Heart right ventricle (tissue), 16 donors: ENCODE measurements around the gene ANO2. TPM values are rescaled to one million over a fixed set of nuclear protein-coding genes. Genes with fewer than 3 reads are reported as not detected.

Experiments used
- ATAC-seq, 8 donors: fragments of 200-7000 bp; cut with Tn5 transposase; one replicate each; pipeline ENCODE4 v1.9.1; 2020; ENCODE audit warnings: mild to moderate bottlenecking in 8 of 8, moderate library complexity in 8 of 8, moderate number of reproducible peaks in 1 of 8
- DNase-seq, 2 donors: peaks; one replicate each; pipeline ENCODE4 v3.0.0-alpha.2; 2020
- H3K27ac ChIP-seq, 10 donors: fragments of 200-600 bp; sonication (generic) in 2 of 10; one replicate each; pipeline versions ENCODE4 v1.5.0 to v1.8.0; 2020 to 2022; ENCODE audit warnings: mild to moderate bottlenecking in 3 of 10
- H3K27me3 ChIP-seq, 7 donors: fragments of 200-600 bp; one replicate each; pipeline ENCODE4 v1.8.0; 2021 to 2022; ENCODE audit warnings: mild to moderate bottlenecking in 2 of 7
- H3K36me3 ChIP-seq, 9 donors: fragments of 200-600 bp; sonication (generic) in 1 of 9; one replicate each; pipeline versions ENCODE4 v1.5.0 to v1.8.0; 2020 to 2022; ENCODE audit warnings: mild to moderate bottlenecking in 2 of 9
- H3K4me1 ChIP-seq, 9 donors: fragments of 200-600 bp; sonication (generic) in 1 of 9; one replicate each; pipeline versions ENCODE4 v1.5.0 to v1.8.0; 2020 to 2022; ENCODE audit warnings: mild to moderate bottlenecking in 4 of 9
- H3K4me3 ChIP-seq, 10 donors: fragments of 200-600 bp; sonication (generic) in 2 of 10; one replicate each; pipeline versions ENCODE4 v1.5.0 to v1.8.0; 2020 to 2022; ENCODE audit warnings: mild to moderate bottlenecking in 7 of 10, moderate library complexity in 2 of 10
- H3K9me3 ChIP-seq, 11 donors: fragments of 200-600 bp in 10 of 11; sonication (generic) in 2 of 11; one replicate each; pipeline versions ENCODE4 v1.5.0 to v1.8.0; 2013 to 2022; ENCODE audit warnings: mild to moderate bottlenecking in 2 of 11, control low read depth in 1 of 11, moderate library complexity in 1 of 11
- CTCF ChIP-seq, 9 donors: fragments of 200-600 bp; sonication (generic) in 2 of 9; IDR thresholded peaks; one replicate each; pipeline versions ENCODE4 v1.5.0 to v1.8.0; 2021 to 2022; ENCODE audit warnings: antibody characterized with exemption in 9 of 9, mild to moderate bottlenecking in 5 of 9, moderate library complexity in 1 of 9
- WGBS, 2 donors: extraction: QIAGEN DNeasy Blood & Tissue Kit; methylation state at CpG; one replicate each; pipeline ENCODE4 v1.1.7; 2013; ENCODE audit warnings: inconsistent platforms in 1 of 2; 5-methylcytosine and 5-hydroxymethylcytosine counted together
- intact Hi-C, 10 donors: fragments of 100-400 bp; cut with DNase I; formaldehyde crosslinking; loops; one replicate each; pipeline versions ENCODE4 v1.11.1 to v1.14.2; 2022
- polyA plus RNA-seq, 2 donors: library from polyadenylated mRNA; stranded (reverse); fragments of 200-250 nt; gene quantifications; one replicate each; pipeline ENCODE4 v1.2.3, GENCODE V29; 2013
- total RNA-seq, 10 donors: library from RNA; stranded (reverse); fragmentation: NEBNext Ultra II Directional in 3 of 10; extraction: Animal tissue kit (Norgen Biotek cat#: 25700) in 3 of 10; gene quantifications; one replicate each; pipeline versions ENCODE4 v1.2.1 to v1.2.4, GENCODE V29; 2021 to 2023
- donor health status: Arrhythmogenic right ventricular cardiomyopathy.
- donor health status: ischemic (EF 13 %, LVEDD 7.1; RV severe dilation, severe dysfunction).
- donor health status: healthy with polysubstance abuse.
- donor health status: DM: no; HTN: yes; CAD: no.
- donor health status: DM: no; HTN: no; CAD: no.
- donor health status: ischemic (EF 25% LVEDD 6.9; RV normal size, moderate dysfunction).
- donor health status: ischemic (EF 25% LVEDD 5.7; RV mildly dilated, moderate dysfunction).
- donor health status: healthy.
- donor health status: DM: yes; HTN: yes; CAD: no.
- donor health status: Ischemic cardiomyopathy.
- donor health status: ischemic (EF 35%, LVEDD 5.7; RV mildly dilated, moderate dysfunction).
- donor health status: nonischemic (EF 11% LVEDD 7.7; RV severe dilation, severe dysfunction).
- donor health status: DM: yes; HTN: yes; CAD: no.
- donor health status: PGD.
- donor health status: ischemic (EF 29% LVEDD 5.4; RV normal size, mild dysfunction).
- donor health status: nonischemic (EF 23%, LVEDD 6.1; RV moderate dilation, normal function).

Gene ANO2
- total and polyA plus RNA-seq, 12 donors: 4.0 to 15.2 (median 12.0) TPM

GRCh38 chr12:5715021-5715420 is 230.0 kb downstream of the ANO2 start:
- Histone ChIP-seq H3K4me3 (no peak overlapping the region), H3K4me1 (peaks cover 0 to 30% (median 4%) of the 10 kb centered on the region in 9 donors), H3K9me3 (no peaks in the 10 kb centered on the region), H3K27ac (no peak overlapping the region), H3K27me3 (no peaks in the 10 kb centered on the region), H3K36me3 (no peaks in the 10 kb centered on the region)
- DNase-seq: no peak
- WGBS, 2 donors: 71 to 77% methylated on average over 4 of the region's 4 CpGs
- ATAC-seq: no peak
- TF ChIP-seq CTCF (IDR thresholded peaks at IDR 0.05): no peak
- intact Hi-C loops: no loop called here

GRCh38 chr12:5713599-5714081 is 231.4 kb downstream of the ANO2 start:
- peaks cover 0 to 26% (median 0%) of the 10 kb centered on the region in 9 donors for H3K4me1 ChIP-seq
- intact Hi-C loops: no loop called here
- no peaks in the 10 kb centered on the region for H3K9me3 ChIP-seq
- WGBS, 2 donors: 79% methylated on average over 6 of the region's 6 CpGs
- peak overlapping the region in 1 of 10 donors; percentile 29 for H3K27ac ChIP-seq
- H3K27me3 ChIP-seq: no peaks in the 10 kb centered on the region
- H3K4me3 ChIP-seq: no peak overlapping the region
- no peaks in the 10 kb centered on the region for H3K36me3 ChIP-seq
- ATAC-seq (peak in 4 of 8 donors; percentile 21 to 64 (median 57)), DNase-seq (no peak)
- TF ChIP-seq CTCF (IDR thresholded peaks at IDR 0.05): no peak

- Histone ChIP-seq H3K4me1 (peaks cover 0 to 4% (median 0%) of the 10 kb centered on the region in 9 donors), H3K36me3 (no peaks in the 10 kb centered on the region), H3K4me3 (no peak overlapping the region), H3K27me3 (no peaks in the 10 kb centered on the region), H3K27ac (no peak overlapping the region), H3K9me3 (no peaks in the 10 kb centered on the region)
- no peak for ATAC-seq
- intact Hi-C loops: no loop called here
- TF ChIP-seq CTCF (IDR thresholded peaks at IDR 0.05): no peak
- DNase-seq: no peak
- 95 to 100% methylated on average over 1 of the region's 1 CpG for WGBS, 2 donors
Observed at GRCh38 chr12:5710260-5710878, 234.7 kb downstream of the ANO2 start.

GRCh38 chr12:5708371-5708770 is 236.7 kb downstream of the ANO2 start:
- H3K27ac ChIP-seq: no peak overlapping the region
- ATAC-seq (no peak), DNase-seq (no peak)
- no peak for TF ChIP-seq CTCF (IDR thresholded peaks at IDR 0.05)
- no peak overlapping the region for H3K4me3 ChIP-seq
- intact Hi-C loops: no loop called here
- H3K27me3 ChIP-seq: no peaks in the 10 kb centered on the region
- H3K9me3 ChIP-seq: no peaks in the 10 kb centered on the region
- peaks cover 0 to 4% (median 0%) of the 10 kb centered on the region in 9 donors for H3K4me1 ChIP-seq
- H3K36me3 ChIP-seq: no peaks in the 10 kb centered on the region
